SK-N-SH treated with all-trans-retinoic acid at 6 μM for 48 hours (cell line): Measurements from ENCODE around the gene RWDD4.

Experiments used
- ATAC-seq: fragments of 200-7000 bp; cut with Tn5 transposase; 3 replicates; pipeline ENCODE4 v1.9.1; 2020; ENCODE audit warnings: mild to moderate bottlenecking, moderate library complexity
- ARNTL ChIP-seq: fragments of 450-650 bp; formaldehyde crosslinking; IDR thresholded peaks from 2 replicates; pipeline ENCODE4 v1.5.0; 2020; ENCODE audit warnings: low read depth, mild to moderate bottlenecking, moderate library complexity, borderline replicate concordance
- BACH2 ChIP-seq: fragments of 250-450 bp; sonication (Bioruptor Pico); IDR thresholded peaks from 2 replicates; pipeline ENCODE4 v1.9.0; 2021; ENCODE audit warnings: mild to moderate bottlenecking, borderline replicate concordance
- ESRRG ChIP-seq: fragments of 250-450 bp; sonication (Bioruptor Pico); IDR thresholded peaks from 2 replicates; pipeline ENCODE4 v1.6.1; 2021; ENCODE audit warnings: mild to moderate bottlenecking
- GLIS3 ChIP-seq: fragments of 250-450 bp; sonication (Bioruptor Pico); IDR thresholded peaks from 2 replicates; pipeline ENCODE4 v1.5.0; 2020; ENCODE audit warnings: mild to moderate bottlenecking, moderate library complexity
- ISL1 ChIP-seq: fragments of 250-450 bp; sonication (Bioruptor Pico); IDR thresholded peaks from 2 replicates; pipeline ENCODE4 v2.1.2; 2022; ENCODE audit warnings: mild to moderate bottlenecking, moderate library complexity
- OSR1 ChIP-seq: fragments of 250-450 bp; sonication (Bioruptor Pico); IDR thresholded peaks from 2 replicates; pipeline ENCODE4 v1.8.0; 2022; ENCODE audit warnings: moderate library complexity, mild to moderate bottlenecking, inconsistent platforms
- PPARA ChIP-seq: fragments of 250-450 bp; sonication (Bioruptor Pico); IDR thresholded peaks from 2 replicates; pipeline ENCODE4 v1.5.0; 2020; ENCODE audit warnings: mild to moderate bottlenecking, borderline replicate concordance
- RARB ChIP-seq: fragments of 250-450 bp; sonication (Bioruptor Pico); IDR thresholded peaks from 2 replicates; pipeline ENCODE4 v1.8.0; 2021; ENCODE audit warnings: mild to moderate bottlenecking, moderate library complexity
- SNAI2 ChIP-seq: fragments of 250-450 bp; sonication (Bioruptor Pico); IDR thresholded peaks from 2 replicates; pipeline ENCODE4 v1.5.0; 2020; ENCODE audit warnings: mild to moderate bottlenecking, moderate library complexity
- TCF4 ChIP-seq: fragments of 250-450 bp; sonication (Bioruptor Pico); IDR thresholded peaks from 2 replicates; pipeline ENCODE4 v1.8.0; 2021; ENCODE audit warnings: mild to moderate bottlenecking, moderate library complexity, borderline replicate concordance
- TOX ChIP-seq: fragments of 250-450 bp; sonication (Bioruptor Pico); IDR thresholded peaks from 2 replicates; pipeline ENCODE4 v1.8.0; 2021; ENCODE audit warnings: mild to moderate bottlenecking, moderate library complexity, borderline replicate concordance
- ZC3H10 ChIP-seq: fragments of 250-450 bp; sonication (Bioruptor Pico); IDR thresholded peaks from 2 replicates; pipeline ENCODE4 v1.5.1; 2021; ENCODE audit warnings: mild to moderate bottlenecking, moderate library complexity
- ZFP3 ChIP-seq: fragments of 250-450 bp; sonication (Bioruptor Pico); IDR thresholded peaks from 2 replicates; pipeline ENCODE4 v1.5.0; 2020; ENCODE audit warnings: mild to moderate bottlenecking, moderate library complexity
- ZFP30 ChIP-seq: fragments of 450-650 bp; formaldehyde crosslinking; IDR thresholded peaks from 2 replicates; pipeline ENCODE4 v1.5.0; 2022; ENCODE audit warnings: mild to moderate bottlenecking, moderate library complexity
- ZNF565 ChIP-seq: fragments of 450-650 bp; formaldehyde crosslinking; conservative IDR thresholded peaks from 2 replicates; pipeline ENCODE4 v1.5.0; 2020; ENCODE audit warnings: low read depth, mild to moderate bottlenecking, moderate library complexity
- ZNF70 ChIP-seq: fragments of 450-650 bp; formaldehyde crosslinking; IDR thresholded peaks from 2 replicates; pipeline ENCODE4 v1.5.0; 2020; ENCODE audit warnings: mild to moderate bottlenecking, moderate library complexity
- ZNF8 ChIP-seq: fragments of 450-650 bp; formaldehyde crosslinking; IDR thresholded peaks from 2 replicates; pipeline ENCODE4 v1.5.0; 2020; ENCODE audit warnings: mild to moderate bottlenecking, moderate library complexity
- TF ChIP-seq, protein P1 (sequence below): fragments of 250-450 bp; sonication (Bioruptor Pico); IDR thresholded peaks from 2 replicates; pipeline ENCODE4 v1.5.1; 2020; ENCODE audit warnings: low read depth, mild to moderate bottlenecking, moderate library complexity
- TF ChIP-seq, protein P2 (sequence below): fragments of 250-450 bp; sonication (Bioruptor Pico); IDR thresholded peaks from 2 replicates; pipeline ENCODE4 v1.8.0; 2020; ENCODE audit warnings: mild to moderate bottlenecking, moderate library complexity, borderline replicate concordance
- TF ChIP-seq, protein P3 (sequence below): fragments of 250-450 bp; sonication (Bioruptor Pico); IDR thresholded peaks from 2 replicates; pipeline ENCODE4 v1.8.0; 2021; ENCODE audit warnings: low read depth, mild to moderate bottlenecking, moderate library complexity, borderline replicate concordance
- TF ChIP-seq, protein P4 (sequence below): fragments of 250-450 bp; sonication (Bioruptor Pico); IDR thresholded peaks from 2 replicates; pipeline ENCODE4 v1.5.0; 2020; ENCODE audit warnings: mild to moderate bottlenecking, moderate library complexity

RWDD4 gene

DNA sequence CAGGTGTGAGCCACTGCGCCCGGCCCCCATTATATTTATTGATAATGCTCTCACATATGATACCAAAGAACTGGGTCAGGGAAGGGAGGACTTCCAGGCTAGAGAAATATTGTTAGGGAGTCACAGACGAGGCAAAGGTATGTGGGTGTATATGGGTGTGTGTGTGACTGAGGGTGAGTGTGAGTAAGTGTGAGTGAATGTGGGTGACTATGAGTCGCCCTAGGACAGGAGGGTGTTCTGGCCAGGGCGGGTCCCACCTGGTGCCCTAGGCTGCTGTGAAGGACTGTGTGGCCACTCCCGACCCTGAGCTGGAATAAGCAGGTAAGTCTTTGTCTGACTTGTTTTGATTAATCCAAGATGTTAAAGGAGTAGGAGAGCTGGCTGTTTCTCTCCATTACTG is 34.4 kb downstream of the RWDD4 start:
- TF ChIP-seq ISL1 (CRISPR knock-in tag) (no peak), TOX (CRISPR knock-in tag) (no peak), SNAI2 (no peak), ZC3H10 (no peak), BACH2 (no peak), ZFP3 (CRISPR knock-in tag) (no peak)
- TF ChIP-seq, protein P1, sequence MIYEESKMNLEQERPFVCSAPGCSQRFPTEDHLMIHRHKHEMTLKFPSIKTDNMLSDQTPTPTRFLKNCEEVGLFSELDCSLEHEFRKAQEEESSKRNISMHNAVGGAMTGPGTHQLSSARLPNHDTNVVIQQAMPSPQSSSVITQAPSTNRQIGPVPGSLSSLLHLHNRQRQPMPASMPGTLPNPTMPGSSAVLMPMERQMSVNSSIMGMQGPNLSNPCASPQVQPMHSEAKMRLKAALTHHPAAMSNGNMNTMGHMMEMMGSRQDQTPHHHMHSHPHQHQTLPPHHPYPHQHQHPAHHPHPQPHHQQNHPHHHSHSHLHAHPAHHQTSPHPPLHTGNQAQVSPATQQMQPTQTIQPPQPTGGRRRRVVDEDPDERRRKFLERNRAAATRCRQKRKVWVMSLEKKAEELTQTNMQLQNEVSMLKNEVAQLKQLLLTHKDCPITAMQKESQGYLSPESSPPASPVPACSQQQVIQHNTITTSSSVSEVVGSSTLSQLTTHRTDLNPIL (CRISPR knock-in tag) = no peak
- TF ChIP-seq, protein P2, sequence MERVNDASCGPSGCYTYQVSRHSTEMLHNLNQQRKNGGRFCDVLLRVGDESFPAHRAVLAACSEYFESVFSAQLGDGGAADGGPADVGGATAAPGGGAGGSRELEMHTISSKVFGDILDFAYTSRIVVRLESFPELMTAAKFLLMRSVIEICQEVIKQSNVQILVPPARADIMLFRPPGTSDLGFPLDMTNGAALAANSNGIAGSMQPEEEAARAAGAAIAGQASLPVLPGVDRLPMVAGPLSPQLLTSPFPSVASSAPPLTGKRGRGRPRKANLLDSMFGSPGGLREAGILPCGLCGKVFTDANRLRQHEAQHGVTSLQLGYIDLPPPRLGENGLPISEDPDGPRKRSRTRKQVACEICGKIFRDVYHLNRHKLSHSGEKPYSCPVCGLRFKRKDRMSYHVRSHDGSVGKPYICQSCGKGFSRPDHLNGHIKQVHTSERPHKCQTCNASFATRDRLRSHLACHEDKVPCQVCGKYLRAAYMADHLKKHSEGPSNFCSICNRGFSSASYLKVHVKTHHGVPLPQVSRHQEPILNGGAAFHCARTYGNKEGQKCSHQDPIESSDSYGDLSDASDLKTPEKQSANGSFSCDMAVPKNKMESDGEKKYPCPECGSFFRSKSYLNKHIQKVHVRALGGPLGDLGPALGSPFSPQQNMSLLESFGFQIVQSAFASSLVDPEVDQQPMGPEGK (CRISPR knock-in tag) = no peak
- TF ChIP-seq, all 23 proteins: peak for 0
- ATAC-seq = no peak

DNA sequence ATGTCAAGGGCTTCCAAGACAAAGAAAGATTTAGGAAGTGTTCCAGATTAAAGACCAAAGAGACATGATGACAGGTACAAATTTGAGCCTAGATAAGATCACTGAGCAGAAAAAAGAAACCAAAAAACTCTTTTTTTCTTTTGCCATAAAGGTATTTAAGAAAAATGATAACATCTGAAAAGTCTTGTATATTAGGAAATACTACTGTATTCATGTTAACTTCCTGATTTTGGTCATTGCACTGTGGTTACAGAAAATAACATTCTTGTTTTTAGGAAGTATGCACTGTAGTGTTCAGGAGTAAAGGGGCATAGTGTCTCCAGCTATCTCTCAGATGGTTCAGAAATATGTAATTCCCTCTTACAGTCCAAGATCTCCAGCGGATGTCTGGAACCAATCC is 37.1 kb downstream of the RWDD4 start:
- TF ChIP-seq ISL1 (CRISPR knock-in tag) = no peak
- TF ChIP-seq, protein P1 (CRISPR knock-in tag) = no peak
- TF ChIP-seq TCF4 (CRISPR knock-in tag) = no peak
- TF ChIP-seq ZFP30 (CRISPR knock-in tag) = no peak
- TF ChIP-seq ZC3H10 = no peak
- TF ChIP-seq RARB (CRISPR knock-in tag) = no peak
- TF ChIP-seq ZFP3 (CRISPR knock-in tag) = no peak
- TF ChIP-seq PPARA (CRISPR knock-in tag) = no peak
- TF ChIP-seq ZNF565 (CRISPR knock-in tag) = no peak
- TF ChIP-seq ZNF8 (CRISPR knock-in tag) = no peak
- TF ChIP-seq ESRRG = no peak
- no peak for TF ChIP-seq OSR1
- TF ChIP-seq, protein P3, sequence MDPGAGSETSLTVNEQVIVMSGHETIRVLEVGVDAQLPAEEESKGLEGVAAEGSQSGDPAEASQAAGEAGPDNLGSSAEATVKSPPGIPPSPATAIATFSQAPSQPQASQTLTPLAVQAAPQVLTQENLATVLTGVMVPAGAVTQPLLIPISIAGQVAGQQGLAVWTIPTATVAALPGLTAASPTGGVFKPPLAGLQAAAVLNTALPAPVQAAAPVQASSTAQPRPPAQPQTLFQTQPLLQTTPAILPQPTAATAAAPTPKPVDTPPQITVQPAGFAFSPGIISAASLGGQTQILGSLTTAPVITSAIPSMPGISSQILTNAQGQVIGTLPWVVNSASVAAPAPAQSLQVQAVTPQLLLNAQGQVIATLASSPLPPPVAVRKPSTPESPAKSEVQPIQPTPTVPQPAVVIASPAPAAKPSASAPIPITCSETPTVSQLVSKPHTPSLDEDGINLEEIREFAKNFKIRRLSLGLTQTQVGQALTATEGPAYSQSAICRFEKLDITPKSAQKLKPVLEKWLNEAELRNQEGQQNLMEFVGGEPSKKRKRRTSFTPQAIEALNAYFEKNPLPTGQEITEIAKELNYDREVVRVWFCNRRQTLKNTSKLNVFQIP (CRISPR knock-in tag) = no peak
- TF ChIP-seq ARNTL (CRISPR knock-in tag) = no peak
- TF ChIP-seq, protein P4, sequence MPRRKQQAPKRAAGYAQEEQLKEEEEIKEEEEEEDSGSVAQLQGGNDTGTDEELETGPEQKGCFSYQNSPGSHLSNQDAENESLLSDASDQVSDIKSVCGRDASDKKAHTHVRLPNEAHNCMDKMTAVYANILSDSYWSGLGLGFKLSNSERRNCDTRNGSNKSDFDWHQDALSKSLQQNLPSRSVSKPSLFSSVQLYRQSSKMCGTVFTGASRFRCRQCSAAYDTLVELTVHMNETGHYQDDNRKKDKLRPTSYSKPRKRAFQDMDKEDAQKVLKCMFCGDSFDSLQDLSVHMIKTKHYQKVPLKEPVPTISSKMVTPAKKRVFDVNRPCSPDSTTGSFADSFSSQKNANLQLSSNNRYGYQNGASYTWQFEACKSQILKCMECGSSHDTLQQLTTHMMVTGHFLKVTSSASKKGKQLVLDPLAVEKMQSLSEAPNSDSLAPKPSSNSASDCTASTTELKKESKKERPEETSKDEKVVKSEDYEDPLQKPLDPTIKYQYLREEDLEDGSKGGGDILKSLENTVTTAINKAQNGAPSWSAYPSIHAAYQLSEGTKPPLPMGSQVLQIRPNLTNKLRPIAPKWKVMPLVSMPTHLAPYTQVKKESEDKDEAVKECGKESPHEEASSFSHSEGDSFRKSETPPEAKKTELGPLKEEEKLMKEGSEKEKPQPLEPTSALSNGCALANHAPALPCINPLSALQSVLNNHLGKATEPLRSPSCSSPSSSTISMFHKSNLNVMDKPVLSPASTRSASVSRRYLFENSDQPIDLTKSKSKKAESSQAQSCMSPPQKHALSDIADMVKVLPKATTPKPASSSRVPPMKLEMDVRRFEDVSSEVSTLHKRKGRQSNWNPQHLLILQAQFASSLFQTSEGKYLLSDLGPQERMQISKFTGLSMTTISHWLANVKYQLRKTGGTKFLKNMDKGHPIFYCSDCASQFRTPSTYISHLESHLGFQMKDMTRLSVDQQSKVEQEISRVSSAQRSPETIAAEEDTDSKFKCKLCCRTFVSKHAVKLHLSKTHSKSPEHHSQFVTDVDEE (CRISPR knock-in tag) = no peak
- no peak for ATAC-seq

DNA sequence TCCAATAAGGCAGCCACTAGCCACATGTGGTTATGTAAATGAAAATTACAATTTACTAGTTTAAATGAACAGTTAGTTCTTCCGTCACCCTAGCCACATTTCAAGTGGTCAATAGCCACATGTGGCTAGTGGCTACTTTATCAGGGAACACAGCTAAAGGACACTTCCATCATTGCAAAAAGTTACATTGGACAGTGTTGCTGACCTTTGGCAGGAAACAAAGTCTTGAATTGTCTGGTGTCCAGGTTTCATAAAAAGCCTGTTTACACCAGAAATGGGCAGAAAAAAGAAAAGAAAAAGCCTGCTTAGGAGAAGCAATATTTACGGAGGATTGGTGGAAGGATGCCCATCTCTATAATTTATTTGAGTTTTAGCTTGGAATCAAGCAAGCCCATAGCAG is 38.6 kb downstream of the RWDD4 start:
- ATAC-seq = no peak
- TF ChIP-seq GLIS3 (CRISPR knock-in tag) (no peak), ZNF565 (CRISPR knock-in tag) (no peak), BACH2 (no peak), ZNF70 (CRISPR knock-in tag) (no peak), SNAI2 (no peak), ZC3H10 (no peak), TCF4 (CRISPR knock-in tag) (no peak), ZFP3 (CRISPR knock-in tag) (no peak), ISL1 (CRISPR knock-in tag) (no peak)
- TF ChIP-seq, protein P3 (CRISPR knock-in tag) = no peak
- TF ChIP-seq, protein P1 (CRISPR knock-in tag) = no peak
- TF ChIP-seq, protein P4 (CRISPR knock-in tag) = no peak
